H9 (cell line): ENCODE measurements around the gene C6orf47. TPM values are rescaled to one million over a fixed set of nuclear protein-coding genes. Genes with fewer than 3 reads are reported as not detected.

Experiments used
- DNase-seq: peaks from one replicate; pipeline ENCODE4 v3.0.0-alpha.2; 2017
- H2AFZ ChIP-seq: one replicate; pipeline ENCODE4 v1.6.1; 2013; ENCODE audit warnings: mild to moderate bottlenecking, low read length, control low read depth, moderate library complexity
- H2AK5ac ChIP-seq: 2 replicates; pipeline ENCODE4 v1.6.1; 2013; ENCODE audit warnings: low read length, control low read depth, mixed read lengths; ENCODE audit not compliant: insufficient read length
- H2BK120ac ChIP-seq: one replicate; pipeline ENCODE4 v1.6.1; 2013; ENCODE audit warnings: low read depth, mild to moderate bottlenecking, low read length, control low read depth, inconsistent platforms; ENCODE audit not compliant: poor library complexity, severe bottlenecking
- H2BK12ac ChIP-seq: 2 replicates; pipeline ENCODE4 v1.6.1; 2013; ENCODE audit warnings: low read length, control low read depth, mixed read lengths, low read depth; ENCODE audit not compliant: insufficient read length
- H2BK15ac ChIP-seq: 2 replicates; pipeline ENCODE4 v1.6.1; 2013; ENCODE audit warnings: low read depth, low read length, control low read depth
- H2BK20ac ChIP-seq: one replicate; pipeline ENCODE4 v1.6.1; 2013; ENCODE audit warnings: low read depth, mild to moderate bottlenecking, low read length, control low read depth, inconsistent platforms; ENCODE audit not compliant: poor library complexity, severe bottlenecking
- H2BK5ac ChIP-seq: 2 replicates; pipeline ENCODE4 v1.6.1; 2013; ENCODE audit warnings: low read length, control low read depth, mixed read lengths; ENCODE audit not compliant: insufficient read length
- H3K14ac ChIP-seq: 2 replicates; pipeline ENCODE4 v1.6.1; 2013; ENCODE audit warnings: low read length, control low read depth; ENCODE audit not compliant: insufficient read depth
- H3K18ac ChIP-seq: 2 replicates; pipeline ENCODE4 v1.6.1; 2013; ENCODE audit warnings: low read depth, mild to moderate bottlenecking, mixed read lengths, low read length, control low read depth; ENCODE audit not compliant: insufficient read length
- H3K23ac ChIP-seq: 2 replicates; pipeline ENCODE4 v1.6.1; 2013; ENCODE audit warnings: low read length, control low read depth, mixed read lengths, low read depth; ENCODE audit not compliant: insufficient read length
- H3K23me2 ChIP-seq: 2 replicates; pipeline ENCODE4 v1.6.1; 2013; ENCODE audit warnings: low read depth, mild to moderate bottlenecking, mixed read lengths, low read length, control low read depth; ENCODE audit not compliant: insufficient read length, poor library complexity, severe bottlenecking
- H3K27ac ChIP-seq: 2 replicates; pipeline ENCODE4 v1.5.1; 2013; ENCODE audit warnings: low read length, control low read depth, mixed read lengths, low read depth; ENCODE audit not compliant: insufficient read length
- H3K27me3 ChIP-seq: 2 replicates; pipeline ENCODE4 v1.6.1; 2013; ENCODE audit warnings: low read length, control low read depth, inconsistent platforms; ENCODE audit not compliant: insufficient read depth
- H3K4ac ChIP-seq: 2 replicates; pipeline ENCODE4 v1.6.1; 2013; ENCODE audit warnings: low read depth, mild to moderate bottlenecking, control low read depth, inconsistent platforms, low read length, moderate library complexity
- H3K4me1 ChIP-seq: 2 replicates; pipeline ENCODE4 v1.6.1; 2013; ENCODE audit warnings: low read length, control low read depth, inconsistent platforms; ENCODE audit not compliant: insufficient read depth
- H3K4me2 ChIP-seq: 2 replicates; pipeline ENCODE4 v1.6.1; 2013; ENCODE audit warnings: low read length, control low read depth, mixed read lengths; ENCODE audit not compliant: insufficient read length, insufficient read depth
- H3K56ac ChIP-seq: 2 replicates; pipeline ENCODE4 v1.6.1; 2013; ENCODE audit warnings: low read depth, mild to moderate bottlenecking, mixed read lengths, low read length, control low read depth; ENCODE audit not compliant: insufficient read length
- H3K79me1 ChIP-seq: 2 replicates; pipeline ENCODE4 v1.6.1; 2013; ENCODE audit warnings: low read depth, mild to moderate bottlenecking, moderate library complexity, low read length, control low read depth, inconsistent platforms; ENCODE audit not compliant: insufficient read depth, poor library complexity, severe bottlenecking
- H3K79me2 ChIP-seq: 2 replicates; pipeline ENCODE4 v1.6.1; 2013; ENCODE audit warnings: low read length, control low read depth, inconsistent platforms; ENCODE audit not compliant: insufficient read depth
- H3K9ac ChIP-seq: 2 replicates; pipeline ENCODE4 v1.6.1; 2013; ENCODE audit warnings: low read length, control low read depth, mixed read lengths; ENCODE audit not compliant: insufficient read length; ENCODE audit errors: extremely low read depth
- H3K9me3 ChIP-seq: one replicate; pipeline ENCODE4 v1.6.1; 2013; ENCODE audit warnings: low read depth, low read length, inconsistent platforms; ENCODE audit not compliant: control insufficient read depth
- H3T11ph ChIP-seq: one replicate; pipeline ENCODE4 v1.6.1; 2013; ENCODE audit warnings: mild to moderate bottlenecking, low read length, control low read depth, inconsistent platforms
- H4K20me1 ChIP-seq: one replicate; pipeline ENCODE4 v1.6.1; 2013; ENCODE audit not compliant: control insufficient read depth, insufficient read length, insufficient read depth
- H4K5ac ChIP-seq: 2 replicates; pipeline ENCODE4 v1.6.1; 2013; ENCODE audit warnings: low read depth, mild to moderate bottlenecking, mixed read lengths, low read length, control low read depth; ENCODE audit not compliant: insufficient read length
- H4K8ac ChIP-seq: replicated peaks from 2 replicates; pipeline ENCODE4 v1.6.1; 2013; ENCODE audit warnings: low read length, control low read depth, mixed read lengths, low read depth; ENCODE audit not compliant: insufficient read length
- H4K91ac ChIP-seq: 2 replicates; pipeline ENCODE4 v1.6.1; 2013; ENCODE audit warnings: low read depth, mild to moderate bottlenecking, moderate library complexity, mixed read lengths, low read length, control low read depth; ENCODE audit not compliant: insufficient read length
- H3K27ac Mint-ChIP-seq, 3 experiments: 2 replicates in 2 of 3; 3 replicates in 1 of 3; pipeline ENCODE4 v1.8.0; 2020 to 2021; ENCODE audit warnings: mixed read lengths in 3 of 3, mild to moderate bottlenecking in 1 of 3, moderate library complexity in 1 of 3
- H3K27me3 Mint-ChIP-seq: 2 replicates; pipeline ENCODE4 v1.8.0; 2021; ENCODE audit warnings: low read depth, mild to moderate bottlenecking, moderate library complexity, mixed read lengths
- H3K36me3 Mint-ChIP-seq, 3 experiments: 2 replicates in 2 of 3; 3 replicates in 1 of 3; pipeline ENCODE4 v1.8.0; 2020 to 2021; ENCODE audit warnings: low read depth in 3 of 3, mixed read lengths in 3 of 3; ENCODE audit not compliant: insufficient read depth in 1 of 3
- H3K4me1 Mint-ChIP-seq, 2 experiments: 2 replicates each; pipeline ENCODE4 v1.8.0; 2020; ENCODE audit warnings: mixed read lengths in 2 of 2
- H3K4me3 Mint-ChIP-seq, 2 experiments: 2 replicates in 1 of 2; 3 replicates in 1 of 2; pipeline ENCODE4 v1.8.0; 2020 to 2021; ENCODE audit warnings: mild to moderate bottlenecking in 2 of 2, mixed read lengths in 2 of 2, moderate library complexity in 1 of 2
- H3K9me3 Mint-ChIP-seq, 2 experiments: 2 replicates in 1 of 2; 3 replicates in 1 of 2; pipeline ENCODE4 v1.8.0; 2020; ENCODE audit warnings: mild to moderate bottlenecking in 2 of 2, mixed read lengths in 2 of 2, moderate library complexity in 1 of 2
- CTCF ChIP-seq: fragments of 200-600 bp; sonication (generic); conservative IDR thresholded peaks from 3 replicates; pipeline ENCODE4 v1.8.0; 2021; ENCODE audit warnings: antibody characterized with exemption, mild to moderate bottlenecking
- WGBS: extraction: QIAGEN DNeasy Blood & Tissue Kit; methylation state at CpG from one replicate; pipeline ENCODE4 v1.1.7; 2013; ENCODE audit warnings: missing lambda C conversion rate, low lambda C conversion rate, mixed read lengths; ENCODE audit not compliant: insufficient read length; ENCODE audit errors: extremely low coverage; 5-methylcytosine and 5-hydroxymethylcytosine counted together
- total RNA-seq: library from RNA; stranded (reverse); gene quantifications from 2 replicates; pipeline ENCODE4 v1.2.1, GENCODE V29; 2021

Gene C6orf47
- total RNA-seq, 1 experiment from 2014 or later: 19.0 TPM

GRCh38 chr6:31663961-31664789 is 3.6 kb upstream of the C6orf47 start:
- no peak for DNase-seq
- H3K23ac ChIP-seq: no peak overlapping the region
- H3K4ac ChIP-seq: no peak overlapping the region
- H3K27me3 ChIP-seq: no peaks in the 10 kb centered on the region
- no peak overlapping the region for H2BK120ac ChIP-seq
- TF ChIP-seq CTCF: no peak
- H3K4me1 Mint-ChIP-seq: peaks cover 34 to 45% of the 10 kb centered on the region in 2 experiments
- H2BK5ac ChIP-seq: no peak overlapping the region
- peak overlapping the region; percentile 96 for H3K4me2 ChIP-seq
- H3K4me1 ChIP-seq: no peaks in the 10 kb centered on the region
- H3K9ac ChIP-seq: peak overlapping the region; percentile 89
- no peak overlapping the region for H4K91ac ChIP-seq
- H2AFZ ChIP-seq: no peak overlapping the region
- peak overlapping the region; percentile 99 for H3K4me3 Mint-ChIP-seq
- no peak overlapping the region for H2AK5ac ChIP-seq
- H3K14ac ChIP-seq: peak overlapping the region; percentile 4
- peaks cover 8% of the 10 kb centered on the region; the same call in 1 of the 2 replicates for H3K79me2 ChIP-seq
- no peaks in the 10 kb centered on the region; the same call in 1 of the 2 replicates for H3K27me3 Mint-ChIP-seq
- no peak overlapping the region for H2BK20ac ChIP-seq
- H3T11ph ChIP-seq: no peak overlapping the region
- H2BK12ac ChIP-seq: no peak overlapping the region
- H3K9me3 Mint-ChIP-seq: no peaks in the 10 kb centered on the region
- H3K79me1 ChIP-seq: peaks cover 16% of the 10 kb centered on the region
- no CpG with 5 or more reads among the region's 17 CpGs for WGBS
- H3K56ac ChIP-seq: no peak overlapping the region
- no peak overlapping the region for H2BK15ac ChIP-seq
- H3K9me3 ChIP-seq: no peaks in the 10 kb centered on the region
- H3K36me3 Mint-ChIP-seq: peaks cover 44 to 65% (median 56%) of the 10 kb centered on the region in 3 experiments
- H3K23me2 ChIP-seq: peaks cover 26% of the 10 kb centered on the region
- H3K27ac ChIP-seq: peak overlapping the region; percentile 87
- peak overlapping the region; percentile 36 for H3K18ac ChIP-seq
- H4K8ac ChIP-seq: no peak overlapping the region
- no peak overlapping the region for H4K5ac ChIP-seq
- H4K20me1 ChIP-seq: no peaks in the 10 kb centered on the region
- H3K27ac Mint-ChIP-seq: peak overlapping the region; percentile 99
